ENCODE data around the gene ECHS1. TPM values are rescaled to one million over a fixed set of nuclear protein-coding genes. Genes with fewer than 3 reads are reported as not detected.
"Not testable (repeated sequence)": the region's sequence is repeated elsewhere in the genome, so short reads cannot be mapped to it uniquely, and the experiment has no call there.

The ECHS1 gene
- total RNA-seq, 1 donor from 2014 or later: 77.4 TPM

- H3K4me1 Mint-ChIP-seq: peaks cover 17% of the 10 kb centered on the region
- H3K27me3 Mint-ChIP-seq (ENCODE audit: insufficient read depth, low read depth): peaks cover 11% of the 10 kb centered on the region
- no peaks in the 10 kb centered on the region for H3K9me3 Mint-ChIP-seq
- Histone ChIP-seq H3K9me3 (ENCODE audit: low read depth) (no peaks in the 10 kb centered on the region), H3F3A (ENCODE audit: low read depth) (peaks cover 21% of the 10 kb centered on the region), H3K4me3 (peak overlapping the region; percentile 97), H3K27me3 (peaks cover 38% of the 10 kb centered on the region), H3K79me2 (ENCODE audit: low read depth) (peaks cover 16% of the 10 kb centered on the region), H3K36me3 (no peaks in the 10 kb centered on the region), H2AFZ (replicated peaks) (no peak overlapping the region), H3K27ac (no peak overlapping the region), H4K20me1 (ENCODE audit: low read depth) (peaks cover 10% of the 10 kb centered on the region), H3K4me2 (peak overlapping the region; percentile 78), H3K4me1 (peaks cover 7% of the 10 kb centered on the region), H3K9ac (no peak overlapping the region)
- H3K27ac Mint-ChIP-seq: no peak overlapping the region
- H3K36me3 Mint-ChIP-seq: peaks cover 12% of the 10 kb centered on the region
- no peak for DNase-seq (ENCODE audit: low spot score)
- peak overlapping the region; percentile 84 for H3K4me3 Mint-ChIP-seq
- TF ChIP-seq EZH2 (IDR thresholded peaks at IDR 0.05) (no peak), EZH2phosphoT487 (IDR thresholded peaks at IDR 0.05) (no peak), CTCF (IDR thresholded peaks at IDR 0.05) (no peak)
These were observed 647 bp downstream of the ECHS1 start for GRCh38 chr10:133372507-133372906.

GRCh38 chr10:133370030-133370786 lies 2.9 kb downstream of the ECHS1 start:
- H3K4me3 Mint-ChIP-seq: peak overlapping the region; percentile 80

GRCh38 chr10:133368153-133368552 lies 5.0 kb downstream of the ECHS1 start:
- Histone ChIP-seq H3K4me2 (no peak overlapping the region), H3K36me3 (no peaks in the 10 kb centered on the region), H3K4me1 (peaks cover 3% of the 10 kb centered on the region), H2AFZ (replicated peaks) (no peak overlapping the region), H3K27me3 (no peaks in the 10 kb centered on the region), H3F3A (ENCODE audit: low read depth) (no peaks in the 10 kb centered on the region), H3K4me3 (no peak overlapping the region), H4K20me1 (ENCODE audit: low read depth) (peaks cover 10% of the 10 kb centered on the region), H3K9ac (no peak overlapping the region), H3K79me2 (ENCODE audit: low read depth) (peaks cover 16% of the 10 kb centered on the region), H3K9me3 (ENCODE audit: low read depth) (no peaks in the 10 kb centered on the region), H3K27ac (no peak overlapping the region)
- H3K27ac Mint-ChIP-seq: no peak overlapping the region
- H3K9me3 Mint-ChIP-seq: no peaks in the 10 kb centered on the region
- no peaks in the 10 kb centered on the region for H3K4me1 Mint-ChIP-seq
- no peak for DNase-seq (ENCODE audit: low spot score)
- no peak for TF ChIP-seq EZH2 (IDR thresholded peaks at IDR 0.05)
- TF ChIP-seq EZH2phosphoT487 (IDR thresholded peaks at IDR 0.05): no peak
- no peak for TF ChIP-seq CTCF (IDR thresholded peaks at IDR 0.05)
- no peak overlapping the region for H3K4me3 Mint-ChIP-seq
- H3K27me3 Mint-ChIP-seq (ENCODE audit: insufficient read depth, low read depth): peaks cover 2% of the 10 kb centered on the region
- H3K36me3 Mint-ChIP-seq: peaks cover 20% of the 10 kb centered on the region

More at GRCh38 chr10:133370030-133370786, 2.9 kb downstream of the ECHS1 start:
- H3K4me3 ChIP-seq: no peak overlapping the region
- no peak overlapping the region for H3K4me2 ChIP-seq
- H3K9me3 ChIP-seq (ENCODE audit: low read depth): no peaks in the 10 kb centered on the region
- no peak overlapping the region for H2AFZ ChIP-seq (replicated peaks)
- H3K9ac ChIP-seq: no peak overlapping the region
- H3K27ac ChIP-seq: no peak overlapping the region
- H3K36me3 ChIP-seq: no peaks in the 10 kb centered on the region
- H3K4me1 Mint-ChIP-seq: peaks cover 7% of the 10 kb centered on the region
- no peak for DNase-seq (ENCODE audit: low spot score)
- no peak overlapping the region for H3K27ac Mint-ChIP-seq
- H3K27me3 Mint-ChIP-seq (ENCODE audit: insufficient read depth, low read depth): peaks cover 2% of the 10 kb centered on the region
- H3K4me1 ChIP-seq: peaks cover 7% of the 10 kb centered on the region
- peaks cover 16% of the 10 kb centered on the region for H3K79me2 ChIP-seq (ENCODE audit: low read depth)
- peaks cover 15% of the 10 kb centered on the region for H3K27me3 ChIP-seq
- TF ChIP-seq EZH2 (IDR thresholded peaks at IDR 0.05): no peak
- peaks cover 13% of the 10 kb centered on the region for H3K36me3 Mint-ChIP-seq
- peaks cover 10% of the 10 kb centered on the region for H4K20me1 ChIP-seq (ENCODE audit: low read depth)
- H3F3A ChIP-seq (ENCODE audit: low read depth): peaks cover 16% of the 10 kb centered on the region
- no peaks in the 10 kb centered on the region for H3K9me3 Mint-ChIP-seq

- not testable (repeated sequence) for H3K9ac ChIP-seq; H3K9me3 Mint-ChIP-seq; H3K4me3 Mint-ChIP-seq; H3F3A ChIP-seq (ENCODE audit: low read depth); H3K4me2 ChIP-seq; H3K9me3 ChIP-seq (ENCODE audit: low read depth); H3K4me1 Mint-ChIP-seq; H3K27ac ChIP-seq; H3K36me3 ChIP-seq; H3K4me1 ChIP-seq; H3K4me3 ChIP-seq; H3K27me3 ChIP-seq; H3K27me3 Mint-ChIP-seq (ENCODE audit: insufficient read depth, low read depth); DNase-seq (ENCODE audit: low spot score); H4K20me1 ChIP-seq (ENCODE audit: low read depth); H3K27ac Mint-ChIP-seq; H2AFZ ChIP-seq (replicated peaks)
- peaks cover 20% of the 10 kb centered on the region for H3K36me3 Mint-ChIP-seq
- peaks cover 13% of the 10 kb centered on the region for H3K79me2 ChIP-seq (ENCODE audit: low read depth)
These were observed 5.7 kb downstream of the ECHS1 start for GRCh38 chr10:133367461-133367860.
